ENCODE measurements around the gene FRYL. TPM values are rescaled to one million over a fixed set of nuclear protein-coding genes. Genes with fewer than 3 reads are reported as not detected.

The FRYL gene
- total RNA-seq, 3 donors from 2014 or later: 205 to 416 (median 330) TPM

DNA sequence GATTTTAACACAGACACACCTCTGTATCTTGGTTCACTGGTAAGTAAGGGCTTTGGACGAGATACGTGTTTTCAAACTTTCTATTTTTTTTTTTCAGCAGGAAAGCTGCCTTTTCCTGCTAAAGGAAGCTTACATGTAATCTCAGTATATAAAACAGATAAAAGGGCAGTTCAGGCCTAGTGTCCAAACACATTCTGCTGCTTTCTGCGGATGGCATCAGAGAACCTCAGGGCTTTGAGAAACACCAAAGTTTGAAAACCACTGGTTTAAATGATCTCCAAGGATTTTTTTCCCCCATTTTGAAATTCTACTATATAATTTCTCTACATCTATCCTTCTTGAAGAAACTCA, 214.1 kb downstream of the FRYL start:
- ATAC-seq: no peak
- TF ChIP-seq, protein P1, sequence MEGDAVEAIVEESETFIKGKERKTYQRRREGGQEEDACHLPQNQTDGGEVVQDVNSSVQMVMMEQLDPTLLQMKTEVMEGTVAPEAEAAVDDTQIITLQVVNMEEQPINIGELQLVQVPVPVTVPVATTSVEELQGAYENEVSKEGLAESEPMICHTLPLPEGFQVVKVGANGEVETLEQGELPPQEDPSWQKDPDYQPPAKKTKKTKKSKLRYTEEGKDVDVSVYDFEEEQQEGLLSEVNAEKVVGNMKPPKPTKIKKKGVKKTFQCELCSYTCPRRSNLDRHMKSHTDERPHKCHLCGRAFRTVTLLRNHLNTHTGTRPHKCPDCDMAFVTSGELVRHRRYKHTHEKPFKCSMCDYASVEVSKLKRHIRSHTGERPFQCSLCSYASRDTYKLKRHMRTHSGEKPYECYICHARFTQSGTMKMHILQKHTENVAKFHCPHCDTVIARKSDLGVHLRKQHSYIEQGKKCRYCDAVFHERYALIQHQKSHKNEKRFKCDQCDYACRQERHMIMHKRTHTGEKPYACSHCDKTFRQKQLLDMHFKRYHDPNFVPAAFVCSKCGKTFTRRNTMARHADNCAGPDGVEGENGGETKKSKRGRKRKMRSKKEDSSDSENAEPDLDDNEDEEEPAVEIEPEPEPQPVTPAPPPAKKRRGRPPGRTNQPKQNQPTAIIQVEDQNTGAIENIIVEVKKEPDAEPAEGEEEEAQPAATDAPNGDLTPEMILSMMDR (IDR thresholded peaks at IDR 0.05): no peak
- Histone ChIP-seq H3K4me3 (no peak overlapping the region), H3K9me3 (no peaks in the 10 kb centered on the region), H3K4me1 (ENCODE audit: low read depth) (no peaks in the 10 kb centered on the region), H3K36me3 (ENCODE audit: low read depth) (peaks cover 13% of the 10 kb centered on the region)
- intact Hi-C loops (cut with DNase I, micrococcal nuclease): no loop called here
- DNase-seq: no peak

DNA sequence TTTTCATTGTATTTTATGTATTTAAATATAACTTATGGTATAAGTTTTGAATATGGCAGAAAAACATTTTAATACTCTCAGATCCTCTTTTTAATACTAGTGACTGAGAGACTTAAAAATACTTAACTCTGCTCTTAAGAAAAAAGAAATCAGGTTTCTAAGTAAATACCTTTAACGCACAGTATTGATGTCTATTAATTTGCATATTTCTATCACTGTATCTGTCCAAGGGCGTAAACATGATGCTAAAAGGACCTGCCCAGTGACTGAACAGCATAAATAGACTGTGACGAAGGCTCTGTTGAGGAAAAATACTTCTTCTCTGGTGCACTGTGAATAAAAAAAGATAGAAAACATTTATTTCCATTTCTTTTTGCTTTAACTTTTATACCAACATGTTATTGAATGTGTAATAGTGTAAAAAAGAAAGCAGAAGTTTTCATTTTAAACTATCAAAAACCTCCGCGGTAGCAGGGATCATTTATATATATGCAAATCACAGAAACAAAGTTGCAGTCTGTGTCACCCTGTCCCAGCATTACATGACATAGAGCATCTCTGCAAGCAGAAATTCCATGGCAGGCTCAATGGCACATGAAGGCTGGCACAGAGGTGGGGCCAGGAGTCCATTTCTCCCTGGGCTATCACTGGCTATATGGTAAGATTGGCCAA, 214.6 kb downstream of the FRYL start:
- ATAC-seq: no peak
- TF ChIP-seq, protein P1 (IDR thresholded peaks at IDR 0.05): no peak
- H3K4me1 ChIP-seq (ENCODE audit: low read depth): no peaks in the 10 kb centered on the region
- H3K4me3 ChIP-seq: no peak overlapping the region
- intact Hi-C loops (cut with DNase I, micrococcal nuclease): no loop called here
- no peak for DNase-seq
- H3K9me3 ChIP-seq: no peaks in the 10 kb centered on the region
- peaks cover 18% of the 10 kb centered on the region for H3K36me3 ChIP-seq (ENCODE audit: low read depth)

DNA sequence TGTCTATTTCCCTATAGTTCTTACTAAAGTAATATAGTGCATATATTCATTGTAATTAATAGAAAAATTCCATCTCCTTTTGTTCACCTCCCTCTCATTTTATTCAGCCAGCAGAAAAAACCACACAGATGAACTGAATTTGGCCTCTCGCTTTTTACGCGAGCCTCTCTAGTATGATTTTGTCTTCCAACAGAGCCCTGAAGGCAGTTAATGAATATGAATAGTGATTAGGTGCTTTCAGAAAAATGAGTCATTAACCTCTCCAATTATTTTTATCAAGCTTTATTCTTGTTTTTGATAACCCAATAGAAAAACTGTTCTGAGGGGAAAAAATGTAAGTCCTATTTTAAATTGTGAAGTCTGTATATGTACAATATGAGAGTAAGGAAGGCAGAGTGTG, 215.9 kb downstream of the FRYL start:
- TF ChIP-seq, protein P1 (IDR thresholded peaks at IDR 0.05): no peak
- Histone ChIP-seq H3K4me3 (no peak overlapping the region), H3K36me3 (ENCODE audit: low read depth) (peaks cover 14% of the 10 kb centered on the region), H3K4me1 (ENCODE audit: low read depth) (no peaks in the 10 kb centered on the region), H3K9me3 (no peaks in the 10 kb centered on the region)
- no peak for DNase-seq
- no peak for ATAC-seq
- intact Hi-C loops (cut with DNase I, micrococcal nuclease): no loop called here

DNA sequence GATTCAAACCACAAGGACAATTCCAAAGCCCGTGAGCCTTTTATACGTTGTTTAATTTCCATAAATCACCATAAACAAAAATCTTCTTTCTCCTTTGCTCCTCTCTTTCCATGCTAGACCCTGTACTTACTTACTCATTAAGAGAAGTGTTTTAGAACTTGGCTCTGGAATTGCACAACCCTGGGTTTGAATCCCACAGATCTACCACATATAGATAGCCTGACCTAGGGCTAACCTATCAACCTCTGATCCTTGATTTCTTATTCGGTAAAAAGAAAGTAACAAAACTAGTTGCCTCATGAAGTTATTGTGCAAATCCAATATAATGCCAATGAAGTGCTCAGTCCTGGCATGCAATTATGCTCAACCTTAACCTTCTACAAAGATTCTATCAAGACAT, 221.3 kb downstream of the FRYL start:
- Histone ChIP-seq H3K36me3 (ENCODE audit: low read depth) (peaks cover 31% of the 10 kb centered on the region), H3K4me3 (no peak overlapping the region), H3K9me3 (no peaks in the 10 kb centered on the region), H3K4me1 (ENCODE audit: low read depth) (no peaks in the 10 kb centered on the region)
- no peak for ATAC-seq
- intact Hi-C loops (cut with DNase I, micrococcal nuclease): no loop called here
- no peak for DNase-seq
- TF ChIP-seq, protein P1 (IDR thresholded peaks at IDR 0.05): no peak

DNA sequence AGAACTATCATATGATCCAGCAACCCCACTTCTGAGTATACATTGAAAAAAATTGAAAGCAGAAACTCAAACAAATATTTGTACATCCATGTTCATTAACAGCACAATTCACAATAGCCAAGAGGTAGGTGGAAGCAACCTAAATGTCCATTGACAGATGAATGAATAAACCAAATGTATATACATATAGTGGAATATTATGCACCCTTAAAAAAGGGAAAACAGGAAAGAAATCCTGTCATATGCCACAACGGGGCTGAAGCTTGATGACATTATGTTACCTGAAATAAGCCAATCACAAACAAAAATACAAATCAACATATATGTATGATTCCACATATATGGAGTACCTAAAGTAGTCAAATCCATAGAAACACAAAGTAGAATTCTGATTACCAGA, 222.1 kb downstream of the FRYL start:
- Histone ChIP-seq H3K4me1 (ENCODE audit: low read depth) (no peaks in the 10 kb centered on the region), H3K4me3 (no peak overlapping the region), H3K9me3 (no peaks in the 10 kb centered on the region), H3K36me3 (ENCODE audit: low read depth) (peaks cover 31% of the 10 kb centered on the region)
- TF ChIP-seq, protein P1 (IDR thresholded peaks at IDR 0.05): no peak
- no peak for ATAC-seq
- intact Hi-C loops (cut with DNase I, micrococcal nuclease): no loop called here
- DNase-seq: no peak

DNA sequence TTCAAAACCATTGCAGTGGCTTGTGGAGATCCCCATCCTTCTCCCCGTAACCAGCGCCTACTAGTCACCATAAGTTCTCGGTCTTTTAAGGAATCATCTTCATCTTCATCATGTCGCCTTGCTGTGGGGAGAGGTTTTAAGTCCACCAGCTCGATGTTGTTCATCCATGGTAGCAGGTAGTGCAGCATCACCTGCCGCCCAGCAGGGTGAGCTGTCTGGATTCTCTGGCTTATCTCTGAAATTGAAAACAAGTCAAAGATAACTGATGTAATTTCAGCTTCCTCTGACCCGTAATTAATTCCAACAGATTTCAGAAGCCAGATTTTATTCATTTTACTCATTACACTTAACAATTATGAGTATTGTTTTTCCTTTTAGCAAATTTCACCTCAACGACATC, 222.6 kb downstream of the FRYL start:
- H3K4me1 ChIP-seq (ENCODE audit: low read depth): no peaks in the 10 kb centered on the region
- no peaks in the 10 kb centered on the region for H3K9me3 ChIP-seq
- intact Hi-C loops (cut with DNase I, micrococcal nuclease): no loop called here
- no peak overlapping the region for H3K4me3 ChIP-seq
- ATAC-seq (peak; percentile 22), DNase-seq (no peak)
- peaks cover 31% of the 10 kb centered on the region for H3K36me3 ChIP-seq (ENCODE audit: low read depth)
- TF ChIP-seq, protein P1 (IDR thresholded peaks at IDR 0.05): no peak
